Hematopoietic multipotent progenitor cell treated with erythropoietin and hydrocortisone succinate and interleukin-3 and kit ligand, for 15 days (in vitro differentiated cells): ENCODE results near the gene OTP.

ENCODE experiments used
- DNase-seq: peaks from one replicate; pipeline ENCODE4 v3.0.0-alpha.2; 2015; ENCODE audit warnings: low spot score

Gene OTP

DNA sequence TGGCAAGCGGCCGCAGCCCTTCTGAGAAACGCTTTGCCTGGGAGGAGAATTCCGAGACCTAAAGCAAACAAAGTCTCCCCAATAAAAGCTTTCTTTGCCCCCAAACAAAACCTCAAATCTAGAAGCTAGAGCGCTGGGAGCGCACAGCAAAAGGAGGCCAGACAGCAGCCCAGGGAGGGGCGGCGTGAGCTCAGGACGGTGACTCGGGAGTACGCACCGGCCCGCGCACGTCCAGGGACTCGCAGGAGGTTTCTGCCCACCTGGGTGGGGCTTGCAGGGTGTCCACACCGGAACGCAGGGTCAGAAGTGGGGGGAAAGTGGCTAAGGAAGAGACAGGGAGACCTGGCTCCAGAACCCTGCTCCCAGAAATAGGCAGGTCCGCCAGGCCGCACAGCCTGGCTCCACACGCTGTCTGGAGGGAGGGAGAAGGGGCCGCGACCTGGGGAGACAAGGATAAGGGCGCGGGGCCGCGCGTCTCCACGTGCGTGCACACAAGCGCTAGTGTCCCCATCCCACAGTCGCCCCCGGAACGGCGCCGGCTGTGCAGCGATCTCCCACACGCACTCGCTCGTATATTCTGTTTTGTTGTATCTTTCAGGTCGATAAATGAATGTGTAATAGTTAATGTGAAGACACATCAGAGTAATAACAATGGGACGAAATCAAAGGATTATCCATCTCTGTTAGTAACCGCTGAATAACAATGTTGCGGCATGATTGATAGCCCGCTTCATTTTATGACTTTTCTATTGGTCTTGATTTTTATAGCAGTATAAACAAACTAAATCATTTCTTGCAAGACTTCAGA is 2.3 kb upstream of the OTP start:
- DNase-seq, result no peak

DNA sequence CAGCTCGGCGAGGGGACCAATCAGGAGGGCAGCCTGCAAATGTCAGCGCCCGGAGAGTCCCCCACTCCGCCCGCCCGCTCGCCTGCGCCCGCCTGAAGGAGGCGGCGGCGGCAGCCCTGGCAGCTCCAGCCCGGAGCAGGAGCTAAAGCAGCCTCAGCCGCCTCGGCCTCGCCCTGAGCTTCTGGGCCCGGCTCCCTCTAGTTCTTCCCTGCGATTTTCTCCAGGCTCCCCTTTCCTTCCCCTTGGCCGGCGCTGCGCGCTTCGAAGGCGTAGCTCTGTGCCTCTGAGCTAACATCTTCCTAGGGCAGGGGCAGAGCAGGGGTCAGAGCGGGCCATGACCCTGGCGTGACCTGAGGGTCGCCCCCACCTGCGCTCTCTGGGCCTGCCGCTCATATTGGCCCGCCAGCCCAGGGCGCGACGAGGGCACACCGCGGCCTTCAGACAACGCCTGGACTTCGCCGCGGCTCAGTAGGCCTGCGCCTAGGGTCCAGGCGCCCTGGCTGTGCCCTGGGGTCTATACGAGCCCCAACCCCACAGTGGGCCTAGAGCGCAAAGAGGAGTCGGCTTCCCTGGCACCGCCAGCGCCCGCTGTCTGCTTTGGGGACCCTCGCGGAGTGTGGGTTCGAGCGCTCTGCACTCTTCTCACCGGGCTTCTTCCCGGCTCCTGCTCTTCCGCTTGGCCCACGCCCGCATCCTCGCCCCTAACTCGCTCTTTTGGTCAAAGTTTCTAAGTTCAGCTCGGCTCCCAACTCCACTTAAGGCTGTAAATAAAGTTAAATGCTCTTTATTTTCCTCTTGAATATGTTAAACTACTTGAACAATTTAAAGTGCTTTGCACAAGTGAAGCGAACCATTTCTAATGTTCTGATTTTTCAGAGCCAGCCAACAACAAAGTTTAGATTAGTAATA is 504 bp upstream of the OTP start:
- no peak for DNase-seq

DNA sequence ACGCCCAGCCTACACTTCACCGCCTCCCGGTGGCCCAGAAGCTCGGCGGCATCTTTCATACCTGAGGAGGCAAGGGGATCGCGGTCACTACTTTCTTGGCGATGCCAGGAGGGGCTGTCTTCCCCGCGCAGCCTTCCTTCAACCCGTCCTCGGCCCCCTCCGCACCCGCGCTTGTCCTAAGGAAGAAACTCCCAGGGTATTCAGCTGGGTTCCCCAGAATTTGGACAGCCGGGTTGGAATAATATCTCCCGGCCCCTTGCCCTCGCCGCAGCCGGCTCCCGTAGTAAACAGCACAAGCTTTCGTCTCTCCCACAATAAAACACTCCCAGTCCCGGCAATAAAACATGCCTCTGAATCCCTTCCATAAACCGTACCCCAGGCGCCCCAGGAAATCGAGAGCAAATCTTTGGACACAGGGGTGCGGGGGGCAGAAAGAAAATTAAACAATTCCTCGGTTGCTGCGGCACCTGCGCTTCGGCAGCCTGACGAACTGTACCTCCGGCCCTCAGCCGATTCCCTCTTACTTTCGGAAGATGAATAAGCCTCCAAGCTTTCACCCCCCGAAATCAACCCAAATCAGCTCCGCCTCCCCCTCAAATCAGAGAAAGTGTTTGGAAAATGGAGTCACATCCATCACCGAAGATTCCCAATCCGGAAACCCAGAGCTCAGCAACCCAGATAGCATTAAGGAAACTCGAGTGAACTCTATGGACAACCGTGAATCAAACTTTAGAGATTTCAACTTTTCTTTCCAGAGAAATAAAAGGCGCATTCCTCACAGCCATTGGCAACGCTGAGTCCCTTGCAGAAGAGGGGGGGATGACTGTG is 1.1 kb downstream of the OTP start:
- no peak for DNase-seq

DNA sequence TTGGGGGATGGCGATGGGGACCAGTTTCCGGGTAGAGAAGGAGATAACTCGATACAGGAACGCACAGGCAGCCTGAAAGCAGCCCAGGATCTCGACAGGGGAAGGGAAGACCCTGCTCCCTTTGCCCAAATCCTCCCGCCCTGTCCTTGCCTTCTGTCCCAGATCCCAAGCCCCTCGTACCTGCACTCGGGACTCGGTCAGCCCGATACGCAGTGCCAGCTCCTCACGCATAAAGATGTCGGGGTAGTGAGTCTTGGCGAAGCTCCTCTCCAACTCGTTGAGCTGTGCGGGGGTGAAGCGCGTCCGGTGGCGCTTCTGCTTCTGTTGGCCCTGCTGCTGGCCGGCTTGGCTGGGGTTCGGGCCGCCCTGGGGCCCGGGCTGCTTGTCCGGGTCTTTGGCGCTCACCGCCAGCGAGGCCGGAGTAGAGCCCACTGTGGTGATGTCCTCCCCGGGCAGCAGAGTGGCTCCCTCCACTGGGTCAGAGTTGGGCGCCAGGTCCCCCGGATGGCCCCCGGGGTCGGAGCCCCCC is 1.8 kb downstream of the OTP start:
- DNase-seq, result no peak

DNA sequence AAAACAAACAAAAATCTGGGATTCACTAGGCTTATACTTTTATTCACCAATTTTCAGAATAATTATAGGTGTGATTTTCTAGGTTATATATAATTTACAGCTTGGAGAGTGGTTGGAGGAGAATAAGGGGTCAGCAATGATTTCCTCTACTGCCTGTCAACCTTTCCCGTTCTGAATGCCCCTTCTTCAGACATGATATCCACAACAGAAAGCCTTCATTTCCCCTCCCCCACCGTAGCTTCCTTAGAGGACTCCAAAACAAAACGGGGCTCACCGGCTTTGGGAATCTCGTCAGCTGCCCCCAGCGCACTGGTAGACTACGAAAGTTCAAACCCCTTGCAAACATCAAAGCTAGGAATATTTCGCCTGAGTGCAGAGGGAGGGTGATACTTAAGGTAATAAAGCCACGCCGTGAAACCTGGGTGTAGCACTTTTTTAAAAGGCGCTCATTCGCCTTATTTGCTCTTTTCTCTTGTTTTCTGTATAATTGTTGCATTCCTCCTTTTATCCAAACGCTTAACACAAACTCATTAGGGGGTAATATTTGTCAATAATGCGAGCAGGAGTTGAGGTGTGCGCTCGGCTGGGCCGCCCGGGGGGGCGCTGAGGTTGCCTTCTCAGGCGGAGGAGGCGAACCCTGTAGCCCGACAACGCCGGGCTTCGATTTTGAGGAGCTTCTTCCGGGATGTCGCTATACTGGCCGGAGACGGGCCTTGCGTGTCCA is 2.4 kb downstream of the OTP start:
- DNase-seq, result no peak

DNA sequence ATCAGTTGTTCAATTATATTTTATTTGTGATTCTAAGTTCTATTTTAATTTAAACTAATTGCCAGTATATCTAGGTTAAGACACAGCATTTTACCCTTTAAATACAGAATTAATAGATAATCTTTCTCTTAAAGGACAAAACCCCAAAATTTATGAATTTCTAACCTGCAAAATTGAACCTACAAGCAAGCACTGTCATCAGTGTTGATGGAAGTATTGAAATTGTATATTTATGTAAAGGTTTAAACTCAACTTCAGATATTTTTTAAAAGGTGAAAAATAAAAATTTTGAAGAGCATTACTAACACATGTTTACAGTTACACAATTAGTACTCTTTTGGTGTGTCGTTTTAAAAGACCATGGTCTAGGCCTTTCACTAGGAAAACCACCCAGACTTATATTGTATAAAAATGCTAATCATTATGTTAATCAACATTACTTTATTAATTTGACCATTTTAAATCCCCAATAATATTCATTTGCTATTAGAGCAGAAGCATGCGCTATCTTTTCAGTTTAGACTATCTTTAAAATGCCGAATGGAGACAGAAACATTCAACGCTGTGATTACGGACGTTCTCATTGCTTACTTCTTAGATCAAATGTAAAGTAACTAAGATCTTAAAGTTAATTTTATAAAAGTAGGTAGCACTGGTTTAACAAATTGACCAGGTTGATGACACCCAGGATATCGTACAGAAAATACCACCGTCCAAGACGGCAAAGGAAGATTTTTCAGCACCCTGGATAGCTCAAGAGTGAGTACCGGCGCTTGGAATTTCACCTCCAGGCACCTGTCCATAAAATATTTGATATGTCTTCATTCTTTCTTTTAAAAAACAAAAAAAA is 3.2 kb downstream of the OTP start:
- no peak for DNase-seq

DNA sequence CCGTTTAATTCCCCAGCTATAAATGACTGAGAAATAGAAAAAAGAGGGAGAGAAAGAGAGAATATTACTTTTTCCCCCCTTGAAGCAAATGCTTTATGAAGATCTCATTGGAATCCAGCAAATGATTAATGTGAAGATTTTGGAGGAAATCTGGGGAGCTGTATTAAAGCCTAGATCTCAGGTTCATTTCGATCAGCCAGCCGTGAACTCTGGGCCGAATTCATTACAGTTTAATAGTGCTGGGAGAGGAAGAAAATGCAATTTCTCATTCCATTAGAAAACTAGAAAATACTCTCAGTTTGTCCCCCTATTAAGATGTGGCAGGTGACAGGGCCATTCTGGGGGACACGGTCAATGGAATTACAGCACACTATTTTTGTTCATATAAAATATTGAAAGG is 4.8 kb downstream of the OTP start:
- DNase-seq, result no peak

DNA sequence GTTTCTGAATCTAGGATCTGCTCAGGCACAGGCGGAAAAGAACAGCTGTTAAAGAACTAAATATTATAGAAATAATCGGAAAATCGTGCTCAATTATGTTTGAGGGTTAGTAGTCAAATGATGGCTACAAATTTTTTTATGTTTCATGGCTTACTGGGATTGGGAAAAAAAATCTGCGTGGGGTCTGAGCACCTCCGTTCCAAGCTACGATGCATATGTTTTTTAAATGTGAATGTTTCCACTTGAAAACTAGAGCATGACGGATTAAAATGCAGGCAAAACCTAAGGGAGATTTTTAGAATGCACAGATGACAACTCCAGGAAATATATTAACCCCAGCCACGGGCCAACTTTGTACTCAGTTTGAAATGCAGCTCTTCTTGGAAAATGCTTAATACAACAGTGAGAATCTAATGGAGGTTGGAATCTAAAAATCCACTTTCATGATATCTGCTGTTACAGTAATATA is 5.3 kb downstream of the OTP start:
- DNase-seq, result no peak

DNA sequence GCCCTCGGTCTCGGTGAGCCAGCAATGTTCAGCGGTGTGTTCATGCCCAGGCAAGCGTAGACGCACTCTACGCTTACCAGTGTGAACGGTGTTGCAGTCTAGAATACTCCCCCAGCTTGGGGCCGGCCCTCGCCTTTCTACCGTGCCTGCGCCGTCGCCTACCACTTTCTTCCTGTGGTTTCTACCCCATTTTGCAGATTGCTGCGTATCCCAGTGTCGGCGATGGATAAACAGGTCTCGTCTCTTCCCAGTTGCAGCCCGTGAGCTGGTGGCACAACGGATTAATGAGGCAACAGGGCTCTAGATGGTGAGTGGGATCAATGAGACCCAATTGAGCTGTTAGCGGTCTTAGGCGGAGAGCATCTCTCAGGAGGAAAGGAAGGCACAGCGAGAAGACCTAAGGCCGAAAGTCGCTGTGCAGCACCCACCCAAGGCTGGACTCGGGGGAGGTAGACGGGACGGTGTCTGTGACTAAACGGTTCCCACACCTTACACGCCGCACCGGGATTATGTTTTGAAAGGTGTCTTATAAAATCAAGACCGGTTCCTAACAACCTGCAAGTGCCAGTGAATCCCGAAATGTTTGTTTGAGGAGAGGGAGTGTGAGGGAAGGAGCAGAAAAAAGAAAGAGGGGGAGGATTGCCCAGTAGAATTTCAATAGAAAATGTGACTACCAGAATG is 5.8 kb downstream of the OTP start:
- no peak for DNase-seq

DNA sequence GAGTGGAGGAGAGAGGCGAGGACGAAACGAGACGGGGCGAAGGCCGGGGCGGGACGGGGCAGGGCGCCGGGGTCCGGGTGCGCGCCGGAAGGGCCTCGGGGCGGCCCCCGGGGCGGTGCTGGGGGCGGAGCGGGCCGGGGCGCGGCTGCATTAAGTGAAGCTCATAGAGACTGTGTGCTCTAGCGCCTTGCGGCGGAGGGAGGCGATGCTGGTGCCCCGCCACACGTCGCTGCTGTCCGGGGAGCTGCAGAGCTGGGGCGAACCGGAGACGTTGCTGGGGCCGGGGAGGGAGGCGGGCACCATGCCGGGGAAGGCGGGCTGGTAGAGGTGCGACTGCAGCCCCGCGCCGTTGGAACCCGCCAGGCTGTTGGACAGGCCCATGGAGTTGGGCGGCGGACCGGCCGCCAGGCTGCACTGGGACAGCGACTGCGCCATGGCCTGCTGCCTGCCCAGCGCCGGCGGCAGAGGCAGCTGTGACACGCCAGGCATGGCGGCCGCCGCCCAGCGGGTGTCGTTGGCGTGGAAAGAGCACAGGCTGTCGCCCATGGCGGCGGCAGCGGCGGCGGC is 8.3 kb downstream of the OTP start:
- no peak for DNase-seq

DNA sequence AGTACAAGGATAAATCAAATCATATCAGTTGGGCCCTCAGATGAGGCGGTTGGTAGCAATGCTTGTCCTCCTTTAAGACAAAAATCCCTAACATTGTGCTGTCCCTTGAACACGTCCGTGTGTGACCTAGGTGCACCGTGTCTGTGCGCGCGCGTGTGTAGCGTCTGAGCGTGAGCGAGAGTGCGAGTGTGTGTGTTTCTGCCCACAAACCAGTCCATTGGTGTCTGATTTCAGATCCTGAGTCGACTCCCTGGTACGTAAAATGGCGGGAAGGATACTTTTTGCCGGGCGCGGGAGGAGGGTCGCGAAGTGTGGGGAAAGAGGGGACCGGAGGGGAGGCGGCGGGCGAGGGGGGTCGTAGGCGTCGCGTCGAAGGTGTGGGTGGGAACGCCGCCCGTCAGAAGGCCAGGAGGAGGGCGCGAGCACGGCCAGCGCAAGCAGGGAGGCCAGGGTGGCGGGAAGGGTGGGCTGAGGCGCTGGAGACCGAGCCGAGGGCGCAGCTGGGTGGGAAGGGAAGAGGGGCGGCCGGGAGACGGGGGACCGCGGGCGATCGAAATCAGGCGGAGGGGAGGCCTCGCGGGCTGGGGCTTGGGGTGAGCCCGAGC is 8.9 kb downstream of the OTP start:
- DNase-seq, result no peak

DNA sequence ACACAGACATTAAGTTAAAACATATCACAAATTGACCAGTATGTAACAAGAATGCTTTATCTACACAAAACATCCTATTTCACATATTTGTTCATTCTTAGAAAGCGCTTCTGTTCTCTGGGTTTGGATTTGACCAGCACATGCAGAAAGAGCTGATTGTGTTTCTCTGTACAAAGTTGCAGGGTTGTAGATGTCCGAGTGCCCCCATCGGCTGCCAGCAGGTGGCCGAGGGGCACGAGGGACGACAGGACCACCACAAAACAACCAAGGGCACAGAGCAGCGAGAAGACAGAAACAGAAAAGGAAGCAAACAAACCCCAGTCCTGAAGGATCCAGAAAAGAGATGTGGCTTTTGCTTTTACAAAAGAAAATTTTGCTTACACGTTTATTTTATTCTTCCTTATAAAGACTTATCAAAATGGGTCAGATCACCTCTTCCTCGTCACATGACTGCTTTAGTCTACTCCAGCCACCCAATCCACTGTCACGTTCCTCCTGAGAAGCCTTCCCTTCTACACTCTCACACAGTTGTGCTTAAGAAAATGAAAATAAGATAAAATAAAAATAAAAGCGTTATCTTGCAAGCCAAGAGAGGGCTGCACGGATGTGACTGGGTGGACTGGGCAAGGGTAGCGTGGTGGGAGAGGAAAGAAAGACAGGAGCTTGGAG is 9.5 kb downstream of the OTP start:
- DNase-seq, result no peak

DNA sequence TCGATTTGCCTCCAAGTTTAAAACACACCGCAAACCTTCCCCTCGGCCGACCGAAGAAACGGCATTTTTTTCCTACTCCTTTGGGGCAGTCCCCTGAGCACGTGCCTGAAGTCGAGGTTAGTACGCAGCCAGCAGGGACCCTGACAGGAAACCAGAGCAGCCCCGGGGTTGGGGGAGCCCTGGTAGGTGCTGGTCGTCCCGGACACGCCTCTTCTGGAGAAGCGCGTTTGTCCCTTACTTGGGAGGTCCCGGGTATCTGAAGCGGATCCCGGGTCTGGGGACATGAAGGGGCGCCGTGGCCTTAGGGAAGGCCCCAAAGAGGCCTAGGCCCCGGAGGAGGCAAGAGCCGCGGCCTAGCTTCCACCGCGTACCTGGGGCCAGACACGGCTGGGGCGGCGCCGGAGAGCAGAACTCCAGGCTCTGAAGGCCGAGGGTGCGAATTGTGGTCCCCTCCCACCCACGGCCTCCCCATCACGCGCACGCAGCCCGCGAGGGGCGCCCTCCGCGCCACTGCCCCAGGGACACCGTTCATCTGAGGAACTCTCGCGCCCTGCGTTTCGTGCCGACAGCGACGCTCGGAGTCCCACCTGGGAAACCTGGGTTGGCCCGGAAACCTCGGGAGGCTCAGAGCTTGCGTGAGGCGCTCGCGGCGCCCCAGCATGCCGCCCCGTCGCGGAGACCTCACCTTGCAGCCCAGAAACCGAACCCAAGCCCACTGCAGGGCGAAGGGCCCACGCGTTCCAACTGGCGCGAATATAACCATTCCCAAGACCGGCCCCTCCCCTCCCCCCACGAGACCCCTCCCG is 10.4 kb downstream of the OTP start:
- no peak for DNase-seq

DNA sequence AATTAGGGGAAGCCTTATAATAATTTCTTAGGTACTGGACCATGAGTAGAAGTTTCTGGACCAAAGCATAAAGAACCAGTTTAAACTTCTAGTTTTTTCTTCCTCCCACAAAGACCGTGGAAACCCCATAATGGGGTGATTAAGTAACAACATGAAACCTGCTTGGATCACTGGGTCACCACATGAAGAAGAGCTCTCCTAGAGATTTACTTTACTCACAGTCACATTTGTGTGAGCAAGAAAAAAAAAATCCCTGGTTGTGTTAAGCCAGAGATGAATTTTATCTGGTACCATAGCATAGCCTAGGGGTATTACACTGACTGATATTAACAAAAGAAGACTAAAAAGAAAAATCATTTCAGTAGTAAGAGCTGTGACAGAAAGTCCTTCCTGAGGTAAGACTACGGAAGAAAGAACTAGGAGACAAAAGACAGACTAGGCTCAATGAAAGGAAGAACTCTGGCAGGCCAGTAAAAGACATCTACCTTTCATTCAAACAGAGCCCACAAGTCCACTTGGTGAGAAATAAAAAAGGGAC is 15.2 kb downstream of the OTP start:
- no peak for DNase-seq

DNA sequence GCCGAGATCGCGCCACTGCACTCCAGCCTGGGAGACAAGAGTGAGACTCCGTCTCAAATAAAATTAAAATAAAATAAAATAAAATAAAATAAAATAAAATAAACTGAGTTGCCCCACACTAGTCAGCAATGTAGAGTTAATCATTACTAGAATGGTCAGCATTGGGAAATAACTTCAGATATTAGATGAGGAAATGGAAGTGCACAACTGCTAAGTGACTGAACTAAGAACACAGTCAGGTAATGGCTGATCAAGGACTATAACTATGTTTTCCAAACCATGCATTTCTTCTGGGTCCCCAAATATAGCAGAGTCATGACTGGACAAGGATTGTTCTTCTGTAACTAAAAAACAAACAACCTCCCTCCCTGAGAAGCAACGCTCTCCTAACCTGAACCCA is 17.1 kb downstream of the OTP start:
- no peak for DNase-seq

DNA sequence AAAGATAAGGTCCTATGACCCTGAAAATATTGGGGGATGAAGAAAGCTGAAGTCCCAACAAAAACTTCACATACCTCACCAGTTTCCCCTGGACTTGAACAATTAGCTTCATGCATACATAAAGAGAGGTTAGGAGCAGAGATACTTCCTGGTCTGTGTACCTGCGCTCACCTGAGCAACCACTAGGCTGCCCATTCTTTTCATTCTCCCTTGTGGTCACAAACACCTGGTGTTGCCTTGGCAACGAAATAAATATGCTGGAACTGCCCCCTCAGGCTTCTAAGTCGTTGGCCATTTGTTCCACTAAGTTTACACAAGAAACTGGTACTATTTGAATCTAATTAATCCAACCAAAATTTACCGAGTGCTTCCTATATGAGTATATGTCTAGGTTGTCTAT is 18.1 kb downstream of the OTP start:
- DNase-seq, result no peak

DNA sequence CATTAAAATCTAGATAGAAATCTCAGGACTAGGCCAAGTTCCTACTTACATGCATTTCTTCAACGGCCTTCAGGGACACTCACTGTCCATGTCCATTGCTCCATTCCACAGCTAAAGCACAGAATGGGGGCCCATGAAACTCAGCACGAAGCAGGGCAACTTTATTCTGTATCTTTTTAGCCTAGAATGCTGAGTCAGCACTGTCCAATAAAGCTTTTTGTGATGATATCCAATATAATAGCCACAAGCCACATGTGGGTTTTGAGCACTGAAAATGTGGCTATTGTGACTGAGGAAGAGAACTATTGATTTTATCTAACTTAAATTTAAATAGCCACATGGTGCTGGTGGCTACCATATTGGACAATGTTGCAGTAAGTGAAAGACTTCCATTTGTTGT is 21.6 kb downstream of the OTP start:
- DNase-seq, result no peak
